Tibial artery (tissue), 4 donors: ENCODE results near the gene POLDIP3.
A peak's percentile ranks its signal among the peaks of the same experiment; 100 is the strongest.

Source experiments
- DNase-seq, 2 donors: peaks; one replicate each; pipeline ENCODE4 v3.0.0-alpha.2; 2019
- H3K27ac ChIP-seq, 2 donors: fragments of 200-600 bp; sonication (generic) in 1 of 2; 1 replicate in 1 of 2; 2 replicates in 1 of 2; pipeline ENCODE4 v1.5.1; 2018 to 2019; ENCODE audit warnings: mild to moderate bottlenecking in 1 of 2
- H3K27me3 ChIP-seq, 2 donors: fragments of 200-600 bp; sonication (generic) in 1 of 2; one replicate each; pipeline versions ENCODE4 v1.5.1 to v1.6.0; 2016 to 2019
- H3K36me3 ChIP-seq, 3 donors: fragments of 200-600 bp; sonication (generic) in 2 of 3; one replicate each; pipeline ENCODE4 v1.5.1; 2016 to 2019; ENCODE audit warnings: mild to moderate bottlenecking in 2 of 3
- H3K4me1 ChIP-seq, 4 donors: fragments of 200-600 bp; sonication (generic) in 2 of 4; 1 replicate in 3 of 4; 2 replicates in 1 of 4; pipeline ENCODE4 v1.5.1; 2016 to 2019
- H3K4me3 ChIP-seq, 2 donors: fragments of 200-600 bp; sonication (generic) in 1 of 2; 1 replicate in 1 of 2; 2 replicates in 1 of 2; pipeline ENCODE4 v1.5.1; 2018 to 2019; ENCODE audit warnings: mild to moderate bottlenecking in 2 of 2
- H3K9me3 ChIP-seq, 3 donors: fragments of 200-600 bp; sonication (generic) in 1 of 3; one replicate each; pipeline ENCODE4 v1.5.1; 2016 to 2019
- CTCF ChIP-seq, 2 experiments: fragments of 200-600 bp in 1 of 2; fragments of 450-650 bp in 1 of 2; IDR thresholded peaks; one replicate each; pipeline ENCODE4 v1.5.1; 2017 to 2019; ENCODE audit warnings: antibody characterized with exemption in 2 of 2, mild to moderate bottlenecking in 1 of 2, moderate library complexity in 1 of 2
- intact Hi-C: fragments of 100-400 bp; cut with DNase I; formaldehyde crosslinking; loops from one replicate; pipeline ENCODE4 v1.15.0; 2023; ENCODE audit warnings: low total_unique reads

Gene POLDIP3

GRCh38 chr22:42653999-42654398 lies 39.3 kb upstream of the POLDIP3 start:
- Histone ChIP-seq H3K36me3 (no peaks in the 10 kb centered on the region), H3K9me3 (no peaks in the 10 kb centered on the region), H3K4me1 (peaks cover 0 to 4% (median 3%) of the 10 kb centered on the region in 4 donors), H3K27ac (no peak overlapping the region), H3K27me3 (no peaks in the 10 kb centered on the region), H3K4me3 (no peak overlapping the region)
- no peak for TF ChIP-seq CTCF (IDR thresholded peaks at IDR 0.05)
- no peak for DNase-seq
- intact Hi-C loops = no loop called here

- no peak overlapping the region for H3K27ac ChIP-seq
- intact Hi-C loops = no loop called here
- peaks cover 8 to 28% (median 26%) of the 10 kb centered on the region in 4 donors for H3K4me1 ChIP-seq
- no peaks in the 10 kb centered on the region for H3K27me3 ChIP-seq
- no peaks in the 10 kb centered on the region for H3K36me3 ChIP-seq
- no peak overlapping the region for H3K4me3 ChIP-seq
- H3K9me3 ChIP-seq = no peaks in the 10 kb centered on the region
- no peak for TF ChIP-seq CTCF (IDR thresholded peaks at IDR 0.05)
- DNase-seq = no peak
Observed at GRCh38 chr22:42651134-42651533, 36.5 kb upstream of the POLDIP3 start.

- Histone ChIP-seq H3K27me3 (no peaks in the 10 kb centered on the region), H3K4me3 (peak within 1 kb of the TSS; percentile 99), H3K27ac (peak within 1 kb of the TSS; percentile 99 to 100), H3K4me1 (peaks cover 13 to 44% (median 43%) of the 10 kb centered on the region in 4 donors), H3K36me3 (no peaks in the 10 kb centered on the region), H3K9me3 (no peaks in the 10 kb centered on the region)
- peak; percentile 73 to 91 for DNase-seq
- TF ChIP-seq CTCF (IDR thresholded peaks at IDR 0.05) = no peak
- intact Hi-C loops = no loop called here
Observed at GRCh38 chr22:42649246-42650099, 34.8 kb upstream of the POLDIP3 start, which contains the start of gene CYB5R3. TSS of gene CYB5R3 (minus strand) at chr22:42649392. CDS start at chr22:42649315, 77 bp downstream.

- peaks cover 18 to 53% (median 51%) of the 10 kb centered on the region in 4 donors for H3K4me1 ChIP-seq
- no peaks in the 10 kb centered on the region for H3K36me3 ChIP-seq
- H3K27me3 ChIP-seq = no peaks in the 10 kb centered on the region
- intact Hi-C loops = no loop called here
- TF ChIP-seq CTCF (IDR thresholded peaks at IDR 0.05) = no peak
- H3K27ac ChIP-seq = peak overlapping the region; percentile 99 to 100
- H3K9me3 ChIP-seq = no peaks in the 10 kb centered on the region
- peak overlapping the region; percentile 99 for H3K4me3 ChIP-seq
- peak; percentile 45 to 77 for DNase-seq
Observed at GRCh38 chr22:42648368-42649245, 33.9 kb upstream of the POLDIP3 start.

- intact Hi-C loops = no loop called here
- DNase-seq = no peak
- H3K36me3 ChIP-seq = no peaks in the 10 kb centered on the region
- H3K27me3 ChIP-seq = no peaks in the 10 kb centered on the region
- H3K9me3 ChIP-seq = no peaks in the 10 kb centered on the region
- peak overlapping the region; percentile 99 for H3K4me3 ChIP-seq
- peak overlapping the region; percentile 99 to 100 for H3K27ac ChIP-seq
- TF ChIP-seq CTCF (IDR thresholded peaks at IDR 0.05) = no peak
- peaks cover 18 to 59% (median 57%) of the 10 kb centered on the region in 4 donors for H3K4me1 ChIP-seq
Observed at GRCh38 chr22:42648017-42648367, 33.3 kb upstream of the POLDIP3 start.
